Subcutaneous abdominal adipose tissue (tissue), 5 donors: ENCODE measurements around the gene WDR17.

ENCODE experiments used
- H3K27ac ChIP-seq: one replicate; pipeline ENCODE4 v1.7.0; 2013; ENCODE audit warnings: low read depth, mild to moderate bottlenecking, inconsistent platforms, low read length, moderate library complexity
- H3K27me3 ChIP-seq, 5 donors: one replicate each; pipeline ENCODE4 v1.7.0; 2013; ENCODE audit warnings: low read length in 5 of 5, inconsistent platforms in 1 of 5; ENCODE audit not compliant: control insufficient read depth in 5 of 5, insufficient read depth in 4 of 5
- H3K36me3 ChIP-seq, 5 donors: one replicate each; pipeline ENCODE4 v1.7.0; 2013; ENCODE audit warnings: low read length in 5 of 5; ENCODE audit not compliant: control insufficient read depth in 5 of 5, insufficient read depth in 5 of 5
- H3K4me1 ChIP-seq, 5 donors: one replicate each; pipeline ENCODE4 v1.7.0; 2013; ENCODE audit warnings: low read length in 5 of 5, mild to moderate bottlenecking in 3 of 5, moderate library complexity in 1 of 5; ENCODE audit not compliant: control insufficient read depth in 5 of 5, insufficient read depth in 5 of 5
- H3K4me3 ChIP-seq, 5 donors: one replicate each; pipeline ENCODE4 v1.7.0; 2013; ENCODE audit warnings: low read length in 5 of 5, low read depth in 1 of 5
- H3K9ac ChIP-seq, 5 donors: one replicate each; pipeline ENCODE4 v1.7.0; 2013; ENCODE audit warnings: low read length in 5 of 5, mild to moderate bottlenecking in 4 of 5, moderate library complexity in 3 of 5
- H3K9me3 ChIP-seq, 5 donors: one replicate each; pipeline ENCODE4 v1.7.0; 2013; ENCODE audit warnings: low read length in 5 of 5; ENCODE audit not compliant: control insufficient read depth in 5 of 5
- donor health status: healthy.
- donor health status: healthy.
- donor health status: healthy.
- donor health status: healthy.
- donor health status: healthy.

WDR17 gene

GRCh38 chr4:176229645-176230044, 164.0 kb downstream of the WDR17 start:
- Histone ChIP-seq H3K9ac (no peak overlapping the region), H3K4me1 (peaks cover 0 to 6% (median 0%) of the 10 kb centered on the region in 5 donors), H3K4me3 (no peak overlapping the region), H3K36me3 (no peaks in the 10 kb centered on the region), H3K27ac (no peak overlapping the region), H3K27me3 (no peaks in the 10 kb centered on the region), H3K9me3 (no peaks in the 10 kb centered on the region)
